ENCODE data around the gene HSPA12A.

HSPA12A gene

GRCh38 chr10:116688241-116688711 is 54.1 kb downstream of the HSPA12A start:
- no peaks in the 10 kb centered on the region for H3K36me3 ChIP-seq (ENCODE audit: control insufficient read depth, insufficient read depth, low read length)
- H3K18ac ChIP-seq (ENCODE audit: low read length): no peak overlapping the region
- no peak overlapping the region for H3K4me3 ChIP-seq (ENCODE audit: low read length)
- H3K79me2 ChIP-seq (ENCODE audit: control insufficient read depth, insufficient read depth, low read length): no peaks in the 10 kb centered on the region
- H3K4me2 ChIP-seq (ENCODE audit: low read length): no peak overlapping the region
- no peak overlapping the region for H3K4ac ChIP-seq (ENCODE audit: low read depth, low read length)
- no peak overlapping the region for H2BK15ac ChIP-seq (replicated peaks; ENCODE audit: low read depth)
- H3K27me3 ChIP-seq (ENCODE audit: insufficient read depth, low read length, poor library complexity): no peaks in the 10 kb centered on the region
- no peak overlapping the region for H4K5ac ChIP-seq (ENCODE audit: low read length)
- peak overlapping the region; percentile 45 for H3K27ac ChIP-seq (ENCODE audit: low read depth, low read length)
- DNase-seq: peak; percentile 88
- no peaks in the 10 kb centered on the region for H3K79me1 ChIP-seq (ENCODE audit: low read length)
- no peak overlapping the region for H2BK5ac ChIP-seq (ENCODE audit: low read length)
- no peak overlapping the region for H2BK120ac ChIP-seq (ENCODE audit: low read depth, low read length)
- H3K4me1 ChIP-seq (ENCODE audit: control insufficient read depth, low read depth, low read length): peaks cover 6% of the 10 kb centered on the region
- H3K23ac ChIP-seq (ENCODE audit: low read length): no peak overlapping the region
- H3K9ac ChIP-seq (ENCODE audit: low read length): peak overlapping the region; percentile 23
- no peak overlapping the region for H4K8ac ChIP-seq (ENCODE audit: low read depth, low read length)
- WGBS (ENCODE audit: extremely low coverage, insufficient coverage, low lambda C conversion rate): no CpG with 5 or more reads among the region's 7 CpGs
- no peak overlapping the region for H2AK5ac ChIP-seq (ENCODE audit: low read length)
- peak overlapping the region; percentile 65 for H3K56ac ChIP-seq (ENCODE audit: low read length)

GRCh38 chr10:116687633-116688032 is 54.7 kb downstream of the HSPA12A start:
- Histone ChIP-seq H3K27me3 (ENCODE audit: insufficient read depth, low read length, poor library complexity) (no peaks in the 10 kb centered on the region), H3K4ac (ENCODE audit: low read depth, low read length) (no peak overlapping the region), H2BK120ac (ENCODE audit: low read depth, low read length) (no peak overlapping the region), H3K79me1 (ENCODE audit: low read length) (no peaks in the 10 kb centered on the region), H3K18ac (ENCODE audit: low read length) (no peak overlapping the region), H2BK15ac (replicated peaks; ENCODE audit: low read depth) (no peak overlapping the region), H3K4me2 (ENCODE audit: low read length) (no peak overlapping the region), H3K79me2 (ENCODE audit: control insufficient read depth, insufficient read depth, low read length) (no peaks in the 10 kb centered on the region), H3K27ac (ENCODE audit: low read depth, low read length) (no peak overlapping the region), H4K8ac (ENCODE audit: low read depth, low read length) (no peak overlapping the region), H2AK5ac (ENCODE audit: low read length) (no peak overlapping the region), H3K23ac (ENCODE audit: low read length) (no peak overlapping the region), H3K9ac (ENCODE audit: low read length) (no peak overlapping the region), H3K36me3 (ENCODE audit: control insufficient read depth, insufficient read depth, low read length) (no peaks in the 10 kb centered on the region), H2BK5ac (ENCODE audit: low read length) (no peak overlapping the region), H4K5ac (ENCODE audit: low read length) (no peak overlapping the region), H3K56ac (ENCODE audit: low read length) (no peak overlapping the region), H3K4me1 (ENCODE audit: control insufficient read depth, low read depth, low read length) (peaks cover 6% of the 10 kb centered on the region), H3K4me3 (ENCODE audit: low read length) (no peak overlapping the region)
- DNase-seq: no peak
- WGBS (ENCODE audit: extremely low coverage, insufficient coverage, low lambda C conversion rate): no CpG with 5 or more reads among the region's 6 CpGs

GRCh38 chr10:116686632-116687031 is 55.7 kb downstream of the HSPA12A start:
- H3K79me1 ChIP-seq (ENCODE audit: low read length): no peaks in the 10 kb centered on the region
- H2AK5ac ChIP-seq (ENCODE audit: low read length): no peak overlapping the region
- H3K18ac ChIP-seq (ENCODE audit: low read length): no peak overlapping the region
- H3K27me3 ChIP-seq (ENCODE audit: insufficient read depth, low read length, poor library complexity): no peaks in the 10 kb centered on the region
- H3K4me2 ChIP-seq (ENCODE audit: low read length): no peak overlapping the region
- H3K23ac ChIP-seq (ENCODE audit: low read length): no peak overlapping the region
- peaks cover 6% of the 10 kb centered on the region for H3K4me1 ChIP-seq (ENCODE audit: control insufficient read depth, low read depth, low read length)
- no peak overlapping the region for H3K56ac ChIP-seq (ENCODE audit: low read length)
- H4K8ac ChIP-seq (ENCODE audit: low read depth, low read length): no peak overlapping the region
- no peaks in the 10 kb centered on the region for H3K36me3 ChIP-seq (ENCODE audit: control insufficient read depth, insufficient read depth, low read length)
- H4K5ac ChIP-seq (ENCODE audit: low read length): no peak overlapping the region
- no peak overlapping the region for H3K4ac ChIP-seq (ENCODE audit: low read depth, low read length)
- no CpG with 5 or more reads among the region's 3 CpGs for WGBS (ENCODE audit: extremely low coverage, insufficient coverage, low lambda C conversion rate)
- no peak overlapping the region for H3K9ac ChIP-seq (ENCODE audit: low read length)
- no peak overlapping the region for H3K4me3 ChIP-seq (ENCODE audit: low read length)
- no peak overlapping the region for H3K27ac ChIP-seq (ENCODE audit: low read depth, low read length)
- H2BK15ac ChIP-seq (replicated peaks; ENCODE audit: low read depth): no peak overlapping the region
- no peak for DNase-seq
- H2BK5ac ChIP-seq (ENCODE audit: low read length): no peak overlapping the region
- H3K79me2 ChIP-seq (ENCODE audit: control insufficient read depth, insufficient read depth, low read length): no peaks in the 10 kb centered on the region
- H2BK120ac ChIP-seq (ENCODE audit: low read depth, low read length): no peak overlapping the region

GRCh38 chr10:116685807-116686206 is 56.6 kb downstream of the HSPA12A start:
- Histone ChIP-seq H3K23ac (ENCODE audit: low read length) (no peak overlapping the region), H3K4me2 (ENCODE audit: low read length) (no peak overlapping the region), H3K27ac (ENCODE audit: low read depth, low read length) (no peak overlapping the region), H3K4me1 (ENCODE audit: control insufficient read depth, low read depth, low read length) (peaks cover 6% of the 10 kb centered on the region), H4K8ac (ENCODE audit: low read depth, low read length) (no peak overlapping the region), H4K5ac (ENCODE audit: low read length) (no peak overlapping the region), H3K79me2 (ENCODE audit: control insufficient read depth, insufficient read depth, low read length) (no peaks in the 10 kb centered on the region), H3K4ac (ENCODE audit: low read depth, low read length) (no peak overlapping the region), H2AK5ac (ENCODE audit: low read length) (no peak overlapping the region), H3K79me1 (ENCODE audit: low read length) (no peaks in the 10 kb centered on the region), H2BK5ac (ENCODE audit: low read length) (no peak overlapping the region), H3K36me3 (ENCODE audit: control insufficient read depth, insufficient read depth, low read length) (no peaks in the 10 kb centered on the region), H3K27me3 (ENCODE audit: insufficient read depth, low read length, poor library complexity) (no peaks in the 10 kb centered on the region), H3K56ac (ENCODE audit: low read length) (no peak overlapping the region), H3K18ac (ENCODE audit: low read length) (no peak overlapping the region), H3K9ac (ENCODE audit: low read length) (no peak overlapping the region), H2BK120ac (ENCODE audit: low read depth, low read length) (no peak overlapping the region), H2BK15ac (replicated peaks; ENCODE audit: low read depth) (no peak overlapping the region), H3K4me3 (ENCODE audit: low read length) (no peak overlapping the region)
- WGBS (ENCODE audit: extremely low coverage, insufficient coverage, low lambda C conversion rate): no CpG with 5 or more reads among the region's 6 CpGs
- no peak for DNase-seq

- no CpG with 5 or more reads among the region's 5 CpGs for WGBS (ENCODE audit: extremely low coverage, insufficient coverage, low lambda C conversion rate)
- H2BK15ac ChIP-seq (replicated peaks; ENCODE audit: low read depth): no peak overlapping the region
- H2AK5ac ChIP-seq (ENCODE audit: low read length): no peak overlapping the region
- no peak overlapping the region for H3K27ac ChIP-seq (ENCODE audit: low read depth, low read length)
- no peak overlapping the region for H3K9ac ChIP-seq (ENCODE audit: low read length)
- H3K4me3 ChIP-seq (ENCODE audit: low read length): no peak overlapping the region
- no peak overlapping the region for H3K18ac ChIP-seq (ENCODE audit: low read length)
- peak overlapping the region; percentile 39 for H3K4ac ChIP-seq (ENCODE audit: low read depth, low read length)
- no peaks in the 10 kb centered on the region for H3K79me1 ChIP-seq (ENCODE audit: low read length)
- no peaks in the 10 kb centered on the region for H3K79me2 ChIP-seq (ENCODE audit: control insufficient read depth, insufficient read depth, low read length)
- H3K4me1 ChIP-seq (ENCODE audit: control insufficient read depth, low read depth, low read length): peaks cover 6% of the 10 kb centered on the region
- H3K23ac ChIP-seq (ENCODE audit: low read length): no peak overlapping the region
- no peaks in the 10 kb centered on the region for H3K36me3 ChIP-seq (ENCODE audit: control insufficient read depth, insufficient read depth, low read length)
- no peak overlapping the region for H4K5ac ChIP-seq (ENCODE audit: low read length)
- no peak overlapping the region for H4K8ac ChIP-seq (ENCODE audit: low read depth, low read length)
- H3K4me2 ChIP-seq (ENCODE audit: low read length): no peak overlapping the region
- H3K56ac ChIP-seq (ENCODE audit: low read length): no peak overlapping the region
- no peak overlapping the region for H2BK120ac ChIP-seq (ENCODE audit: low read depth, low read length)
- no peaks in the 10 kb centered on the region for H3K27me3 ChIP-seq (ENCODE audit: insufficient read depth, low read length, poor library complexity)
- DNase-seq: no peak
- H2BK5ac ChIP-seq (ENCODE audit: low read length): no peak overlapping the region
These were observed 57.6 kb downstream of the HSPA12A start for GRCh38 chr10:116684781-116685180.

- WGBS (ENCODE audit: extremely low coverage, insufficient coverage, low lambda C conversion rate): no CpG with 5 or more reads among the region's 11 CpGs
- no peaks in the 10 kb centered on the region for H3K79me2 ChIP-seq (ENCODE audit: control insufficient read depth, insufficient read depth, low read length)
- H4K5ac ChIP-seq (ENCODE audit: low read length): no peak overlapping the region
- H3K27ac ChIP-seq (ENCODE audit: low read depth, low read length): no peak overlapping the region
- H2BK120ac ChIP-seq (ENCODE audit: low read depth, low read length): no peak overlapping the region
- peaks cover 6% of the 10 kb centered on the region for H3K4me1 ChIP-seq (ENCODE audit: control insufficient read depth, low read depth, low read length)
- DNase-seq: no peak
- H3K56ac ChIP-seq (ENCODE audit: low read length): peak overlapping the region; percentile 49
- no peaks in the 10 kb centered on the region for H3K79me1 ChIP-seq (ENCODE audit: low read length)
- no peak overlapping the region for H2AK5ac ChIP-seq (ENCODE audit: low read length)
- no peak overlapping the region for H2BK5ac ChIP-seq (ENCODE audit: low read length)
- H4K8ac ChIP-seq (ENCODE audit: low read depth, low read length): no peak overlapping the region
- H3K4me3 ChIP-seq (ENCODE audit: low read length): no peak overlapping the region
- no peak overlapping the region for H3K9ac ChIP-seq (ENCODE audit: low read length)
- no peak overlapping the region for H3K4me2 ChIP-seq (ENCODE audit: low read length)
- H3K4ac ChIP-seq (ENCODE audit: low read depth, low read length): no peak overlapping the region
- H3K18ac ChIP-seq (ENCODE audit: low read length): no peak overlapping the region
- no peaks in the 10 kb centered on the region for H3K27me3 ChIP-seq (ENCODE audit: insufficient read depth, low read length, poor library complexity)
- H2BK15ac ChIP-seq (replicated peaks; ENCODE audit: low read depth): no peak overlapping the region
- H3K23ac ChIP-seq (ENCODE audit: low read length): no peak overlapping the region
- no peaks in the 10 kb centered on the region for H3K36me3 ChIP-seq (ENCODE audit: control insufficient read depth, insufficient read depth, low read length)
These were observed 58.5 kb downstream of the HSPA12A start for GRCh38 chr10:116683821-116684220.

All from mesendoderm (in vitro differentiated cells).